Measurements from ENCODE around the gene BEST1. TPM values are rescaled to one million over a fixed set of nuclear protein-coding genes. Genes with fewer than 3 reads are reported as not detected.

The BEST1 gene
- polyA plus RNA-seq, 1 donor from 2014 or later: 6.4 TPM

- Histone ChIP-seq H3K27ac (ENCODE audit: low read length) (no peak overlapping the region), H3K36me3 (ENCODE audit: insufficient read depth, low read length) (no peaks in the 10 kb centered on the region), H4K20me1 (ENCODE audit: insufficient read depth) (no peaks in the 10 kb centered on the region), H3K4me3 (ENCODE audit: low read length) (peak overlapping the region; percentile 69), H3K9me2 (ENCODE audit: insufficient read depth, low read length) (no peaks in the 10 kb centered on the region), H3K9me3 (ENCODE audit: low read length) (no peaks in the 10 kb centered on the region), H3K4me2 (ENCODE audit: low read length) (no peak overlapping the region), H3K79me2 (replicated peaks; ENCODE audit: insufficient read depth, low read length) (no peaks in the 10 kb centered on the region), H3F3A (ENCODE audit: insufficient read depth, low read length, poor library complexity, severe bottlenecking) (no peaks in the 10 kb centered on the region), H2AFZ (ENCODE audit: low read depth, low read length) (no peak overlapping the region), H3K9ac (ENCODE audit: low read length) (peak overlapping the region; percentile 59), H3K27me3 (ENCODE audit: insufficient read depth, low read depth, low read length) (peaks cover 28% of the 10 kb centered on the region)
- TF ChIP-seq TAF1 (IDR thresholded peaks at IDR 0.05; ENCODE audit: low read depth) (no peak), SMC3 (conservative IDR thresholded peaks at IDR 0.05; ENCODE audit: poor library complexity) (no peak)
Measured at GRCh38 chr11:61916737-61917333, 33.3 kb upstream of the BEST1 start.

DNA sequence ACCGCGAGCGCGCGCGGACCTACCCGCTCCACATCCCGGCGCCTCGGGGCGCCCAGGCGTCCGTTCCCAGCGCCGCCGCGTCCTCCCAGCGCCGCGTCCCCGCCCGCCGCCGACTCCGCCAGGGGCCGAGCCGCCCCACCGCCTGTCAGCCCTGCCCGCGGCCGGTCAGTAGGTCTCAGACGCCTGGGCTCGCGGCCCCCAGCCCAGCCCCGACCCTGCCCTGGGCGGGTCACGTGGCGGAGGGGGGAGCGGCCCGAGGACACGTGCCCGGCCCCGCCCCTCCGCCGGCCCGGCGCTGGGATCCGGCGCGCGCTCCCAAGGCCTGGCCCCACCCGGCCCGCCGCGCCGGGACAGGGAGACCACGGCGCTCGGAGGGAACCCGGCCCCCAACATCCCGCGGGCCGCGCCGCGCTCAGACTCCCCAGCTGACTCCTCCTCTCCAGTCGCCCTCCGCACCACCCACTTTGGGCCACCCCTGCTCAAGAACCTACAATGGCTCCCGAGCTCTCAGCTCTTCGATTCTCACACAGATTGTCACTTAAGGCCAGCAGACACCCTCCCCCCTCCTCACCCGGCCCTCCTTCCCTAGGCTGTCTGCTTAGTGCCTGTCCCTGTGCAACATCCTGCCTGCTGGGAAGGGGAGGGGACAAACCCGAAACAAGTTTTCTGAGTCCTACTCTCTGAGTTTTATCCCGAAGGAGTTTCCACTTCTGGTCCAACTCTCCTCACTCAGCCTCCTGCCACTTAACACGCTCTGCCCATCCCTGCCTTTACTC, 32.6 kb upstream of the BEST1 start, which contains the start of gene RAB3IL1:
Gene RAB3IL1 (minus strand): TSS at position 233 of the 776 bp plus-strand sequence. CDS start 199 bp downstream, at position 34.
- TF ChIP-seq TAF1 (IDR thresholded peaks at IDR 0.05; ENCODE audit: low read depth) (no peak), EZH2 (IDR thresholded peaks at IDR 0.05; ENCODE audit: borderline replicate concordance, insufficient read depth, low read length, poor library complexity, severe bottlenecking) (no peak), REST (IDR thresholded peaks at IDR 0.05; ENCODE audit: borderline replicate concordance) (no peak), SMC3 (conservative IDR thresholded peaks at IDR 0.05; ENCODE audit: poor library complexity) (no peak), POLR2AphosphoS5 (IDR thresholded peaks at IDR 0.05) (peak; percentile 26), MXI1 (conservative IDR thresholded peaks at IDR 0.05; ENCODE audit: poor library complexity, severe bottlenecking) (peak; percentile 79), RAD21 (conservative IDR thresholded peaks at IDR 0.05) (no peak), EP300 (conservative IDR thresholded peaks at IDR 0.05; ENCODE audit: poor library complexity, severe bottlenecking) (peak; percentile 18)
- TF ChIP-seq, protein P1, sequence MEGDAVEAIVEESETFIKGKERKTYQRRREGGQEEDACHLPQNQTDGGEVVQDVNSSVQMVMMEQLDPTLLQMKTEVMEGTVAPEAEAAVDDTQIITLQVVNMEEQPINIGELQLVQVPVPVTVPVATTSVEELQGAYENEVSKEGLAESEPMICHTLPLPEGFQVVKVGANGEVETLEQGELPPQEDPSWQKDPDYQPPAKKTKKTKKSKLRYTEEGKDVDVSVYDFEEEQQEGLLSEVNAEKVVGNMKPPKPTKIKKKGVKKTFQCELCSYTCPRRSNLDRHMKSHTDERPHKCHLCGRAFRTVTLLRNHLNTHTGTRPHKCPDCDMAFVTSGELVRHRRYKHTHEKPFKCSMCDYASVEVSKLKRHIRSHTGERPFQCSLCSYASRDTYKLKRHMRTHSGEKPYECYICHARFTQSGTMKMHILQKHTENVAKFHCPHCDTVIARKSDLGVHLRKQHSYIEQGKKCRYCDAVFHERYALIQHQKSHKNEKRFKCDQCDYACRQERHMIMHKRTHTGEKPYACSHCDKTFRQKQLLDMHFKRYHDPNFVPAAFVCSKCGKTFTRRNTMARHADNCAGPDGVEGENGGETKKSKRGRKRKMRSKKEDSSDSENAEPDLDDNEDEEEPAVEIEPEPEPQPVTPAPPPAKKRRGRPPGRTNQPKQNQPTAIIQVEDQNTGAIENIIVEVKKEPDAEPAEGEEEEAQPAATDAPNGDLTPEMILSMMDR (IDR thresholded peaks at IDR 0.05; ENCODE audit: poor library complexity, severe bottlenecking): no peak
- Histone ChIP-seq H3K9me3 (ENCODE audit: low read length) (no peaks in the 10 kb centered on the region), H3K27me3 (ENCODE audit: insufficient read depth, low read depth, low read length) (peaks cover 28% of the 10 kb centered on the region), H3K9me2 (ENCODE audit: insufficient read depth, low read length) (no peaks in the 10 kb centered on the region), H4K20me1 (ENCODE audit: insufficient read depth) (no peaks in the 10 kb centered on the region), H3F3A (ENCODE audit: insufficient read depth, low read length, poor library complexity, severe bottlenecking) (no peaks in the 10 kb centered on the region), H3K36me3 (ENCODE audit: insufficient read depth, low read length) (no peaks in the 10 kb centered on the region), H3K4me3 (ENCODE audit: low read length) (peak within 1 kb of the TSS; percentile 69), H3K4me2 (ENCODE audit: low read length) (no peak within 1 kb of the TSS), H3K79me2 (replicated peaks; ENCODE audit: insufficient read depth, low read length) (no peaks in the 10 kb centered on the region), H2AFZ (ENCODE audit: low read depth, low read length) (no peak within 1 kb of the TSS), H3K9ac (ENCODE audit: low read length) (peak within 1 kb of the TSS; percentile 59), H3K27ac (ENCODE audit: low read length) (no peak within 1 kb of the TSS)
